Mammary epithelial cell (primary cell): ENCODE results near the gene B4GALNT4.

Source experiments
- EZH2 ChIP-seq: IDR thresholded peaks from 2 replicates; pipeline ENCODE4 v1.6.1; 2012; ENCODE audit warnings: low read length, inconsistent platforms, borderline replicate concordance
- TF ChIP-seq, protein P1 (sequence below), 2 donors: IDR thresholded peaks in 1 of 2; conservative IDR thresholded peaks in 1 of 2; 2 replicates each; pipeline ENCODE4 v1.5.1; 2011 to 2012; ENCODE audit warnings: inconsistent platforms in 2 of 2, low read length in 2 of 2, mild to moderate bottlenecking in 2 of 2, control low read depth in 1 of 2, low read depth in 1 of 2; ENCODE audit not compliant: insufficient read depth in 1 of 2; ENCODE audit errors: extremely low read depth in 1 of 2

- TF ChIP-seq, protein P1, sequence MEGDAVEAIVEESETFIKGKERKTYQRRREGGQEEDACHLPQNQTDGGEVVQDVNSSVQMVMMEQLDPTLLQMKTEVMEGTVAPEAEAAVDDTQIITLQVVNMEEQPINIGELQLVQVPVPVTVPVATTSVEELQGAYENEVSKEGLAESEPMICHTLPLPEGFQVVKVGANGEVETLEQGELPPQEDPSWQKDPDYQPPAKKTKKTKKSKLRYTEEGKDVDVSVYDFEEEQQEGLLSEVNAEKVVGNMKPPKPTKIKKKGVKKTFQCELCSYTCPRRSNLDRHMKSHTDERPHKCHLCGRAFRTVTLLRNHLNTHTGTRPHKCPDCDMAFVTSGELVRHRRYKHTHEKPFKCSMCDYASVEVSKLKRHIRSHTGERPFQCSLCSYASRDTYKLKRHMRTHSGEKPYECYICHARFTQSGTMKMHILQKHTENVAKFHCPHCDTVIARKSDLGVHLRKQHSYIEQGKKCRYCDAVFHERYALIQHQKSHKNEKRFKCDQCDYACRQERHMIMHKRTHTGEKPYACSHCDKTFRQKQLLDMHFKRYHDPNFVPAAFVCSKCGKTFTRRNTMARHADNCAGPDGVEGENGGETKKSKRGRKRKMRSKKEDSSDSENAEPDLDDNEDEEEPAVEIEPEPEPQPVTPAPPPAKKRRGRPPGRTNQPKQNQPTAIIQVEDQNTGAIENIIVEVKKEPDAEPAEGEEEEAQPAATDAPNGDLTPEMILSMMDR (conservative IDR thresholded peaks at IDR 0.05 in 1 of 2, IDR thresholded peaks at IDR 0.05 in 1 of 2; ENCODE audit: extremely low read depth in 1 of 2, insufficient read depth in 1 of 2, low read depth in 1 of 2, low read length in 2 of 2) = no peak
- TF ChIP-seq EZH2 = no peak
These were observed 12.7 kb upstream of the B4GALNT4 start for GRCh38 chr11:356610-357009.
